COR-L47 (cell line): Measurements from ENCODE around the gene GLT1D1.
"Not testable (repeated sequence)": the region's sequence is repeated elsewhere in the genome, so short reads cannot be mapped to it uniquely, and the experiment has no call there.

Experiments used
- DNase-seq: peaks from one replicate; lab custom pipeline; 2025; lab: John Stamatoyannopoulos, UW

GLT1D1 gene

GRCh38 chr12:128820723-128821432 is 32.4 kb upstream of the GLT1D1 start:
- no peak for DNase-seq

GRCh38 chr12:128823216-128823915 is 29.9 kb upstream of the GLT1D1 start:
- no peak for DNase-seq

- peak; percentile 96 for DNase-seq
These were observed 29.1 kb upstream of the GLT1D1 start, which contains the start of gene SLC15A4 for GRCh38 chr12:128823916-128824839. SLC15A4 (minus strand) TSS chr12:128823958; CDS start chr12:128823943, 15 bp downstream.

GRCh38 chr12:128825835-128826234 is 27.4 kb upstream of the GLT1D1 start:
- DNase-seq: no peak

GRCh38 chr12:128827724-128828123 is 25.6 kb upstream of the GLT1D1 start:
- DNase-seq: no peak

- no peak for DNase-seq
These were observed 23.3 kb upstream of the GLT1D1 start for GRCh38 chr12:128829861-128830504.

- DNase-seq: no peak
These were observed 22.8 kb upstream of the GLT1D1 start for GRCh38 chr12:128830505-128830893.

- DNase-seq: no peak
These were observed 19.9 kb upstream of the GLT1D1 start for GRCh38 chr12:128833418-128833817.

- DNase-seq: not testable (repeated sequence)
These were observed 13.4 kb upstream of the GLT1D1 start for GRCh38 chr12:128839885-128840284.

- no peak for DNase-seq
These were observed 12.3 kb upstream of the GLT1D1 start for GRCh38 chr12:128840862-128841468.

GRCh38 chr12:128842579-128842978 is 10.7 kb upstream of the GLT1D1 start:
- no peak for DNase-seq

- DNase-seq: no peak
These were observed 9.7 kb upstream of the GLT1D1 start for GRCh38 chr12:128843538-128843937.

- no peak for DNase-seq
These were observed 9.1 kb upstream of the GLT1D1 start for GRCh38 chr12:128844031-128844635.

- not testable (repeated sequence) for DNase-seq
These were observed 6.6 kb upstream of the GLT1D1 start for GRCh38 chr12:128846671-128847070.

GRCh38 chr12:128848371-128848770 is 4.9 kb upstream of the GLT1D1 start:
- no peak for DNase-seq

- DNase-seq: not testable (repeated sequence)
These were observed 3.5 kb upstream of the GLT1D1 start for GRCh38 chr12:128849806-128850205.

- no peak for DNase-seq
These were observed 2.9 kb upstream of the GLT1D1 start for GRCh38 chr12:128850400-128850799.

- not testable (repeated sequence) for DNase-seq
These were observed 1.8 kb upstream of the GLT1D1 start for GRCh38 chr12:128851429-128851828.

- no peak for DNase-seq
These were observed 1.1 kb upstream of the GLT1D1 start for GRCh38 chr12:128852026-128852698.

GRCh38 chr12:128853600-128854197 is 421 bp downstream of the GLT1D1 start:
- no peak for DNase-seq
